Right cardiac atrium (tissue), 5 donors: ENCODE data around the gene PITPNC1. TPM values are rescaled to one million over a fixed set of nuclear protein-coding genes. Genes with fewer than 3 reads are reported as not detected.
A peak's percentile ranks its signal among the peaks of the same experiment; 100 is the strongest.

ENCODE experiments used
- ATAC-seq, 2 donors: fragments of 200-7000 bp; cut with Tn5 transposase; one replicate each; pipeline versions ENCODE4 v1.8.0 to v1.9.1; 2020; ENCODE audit warnings: moderate library complexity in 2 of 2, mild to moderate bottlenecking in 1 of 2
- DNase-seq, 3 donors: peaks; one replicate each; pipeline ENCODE4 v3.0.0-alpha.2; 2020
- H3K27ac ChIP-seq: one replicate; pipeline ENCODE4 v1.5.1; 2013; ENCODE audit warnings: mild to moderate bottlenecking, low read length, control low read depth, moderate library complexity
- H3K27me3 ChIP-seq: one replicate; pipeline ENCODE4 v1.6.1; 2013; ENCODE audit not compliant: control insufficient read depth, insufficient read depth
- H3K4me1 ChIP-seq: one replicate; pipeline ENCODE4 v1.6.1; 2013; ENCODE audit warnings: low read length; ENCODE audit not compliant: control insufficient read depth, insufficient read depth
- H3K4me3 ChIP-seq: one replicate; pipeline ENCODE4 v1.5.1; 2013; ENCODE audit warnings: low read length, control low read depth
- H3K9me3 ChIP-seq: one replicate; pipeline ENCODE4 v1.6.1; 2013; ENCODE audit warnings: low read length; ENCODE audit not compliant: control insufficient read depth
- WGBS: extraction: QIAGEN DNeasy Blood & Tissue Kit; methylation state at CpG from one replicate; pipeline ENCODE4 v1.1.7; 2013; 5-methylcytosine and 5-hydroxymethylcytosine counted together
- intact Hi-C, 4 donors: fragments of 100-400 bp; cut with DNase I; formaldehyde crosslinking; loops; one replicate each; pipeline versions ENCODE4 v1.11.0 to v1.14.0; 2022 to 2023
- polyA plus RNA-seq: library from polyadenylated mRNA; stranded (reverse); fragments of 200-250 nt; gene quantifications from one replicate; pipeline ENCODE4 v1.2.3, GENCODE V29; 2013
- total RNA-seq, 4 donors: library from RNA; stranded (reverse); fragmentation: NEBNext Ultra II Directional; extraction: Animal tissue kit (Norgen Biotek cat#: 25700); gene quantifications; one replicate each; pipeline ENCODE4 v1.2.1, GENCODE V29; 2021
- donor health status: healthy with polysubstance abuse.
- donor health status: DM: no; HTN: yes; CAD: no.
- donor health status: DM: no; HTN: no; CAD: no.
- donor health status: DM: no; HTN: yes; CAD: no; lungs with severe emphysema.
- donor health status: DM: yes; HTN: yes; CAD: no.

PITPNC1 gene
- total and polyA plus RNA-seq, 5 donors: 8.6 to 29.7 (median 24.1) TPM

DNA sequence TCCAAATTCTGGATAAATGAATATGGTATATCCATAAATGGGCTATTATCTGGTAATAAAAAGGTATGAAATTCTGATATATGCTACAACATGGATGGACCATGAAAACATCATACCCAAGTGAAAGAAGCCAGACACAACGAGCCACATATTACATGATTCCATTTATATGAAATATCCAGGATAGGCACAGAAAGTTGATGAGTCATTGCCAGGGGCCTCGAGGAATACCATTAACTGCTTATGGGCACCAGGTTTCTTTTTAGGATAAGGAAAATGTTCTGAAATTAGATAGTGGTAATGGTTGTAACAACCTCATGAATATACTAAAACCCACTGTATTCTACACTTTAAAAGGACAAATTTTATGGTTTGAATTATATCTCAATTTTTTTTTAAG, 123.2 kb downstream of the PITPNC1 start:
- Histone ChIP-seq H3K4me1 (no peaks in the 10 kb centered on the region), H3K27ac (no peak overlapping the region), H3K4me3 (no peak overlapping the region), H3K9me3 (no peaks in the 10 kb centered on the region), H3K27me3 (no peaks in the 10 kb centered on the region)
- DNase-seq (no peak), ATAC-seq (no peak)
- 51% methylated on average over 2 of the region's 2 CpGs for WGBS
- intact Hi-C loops: no loop called here

DNA sequence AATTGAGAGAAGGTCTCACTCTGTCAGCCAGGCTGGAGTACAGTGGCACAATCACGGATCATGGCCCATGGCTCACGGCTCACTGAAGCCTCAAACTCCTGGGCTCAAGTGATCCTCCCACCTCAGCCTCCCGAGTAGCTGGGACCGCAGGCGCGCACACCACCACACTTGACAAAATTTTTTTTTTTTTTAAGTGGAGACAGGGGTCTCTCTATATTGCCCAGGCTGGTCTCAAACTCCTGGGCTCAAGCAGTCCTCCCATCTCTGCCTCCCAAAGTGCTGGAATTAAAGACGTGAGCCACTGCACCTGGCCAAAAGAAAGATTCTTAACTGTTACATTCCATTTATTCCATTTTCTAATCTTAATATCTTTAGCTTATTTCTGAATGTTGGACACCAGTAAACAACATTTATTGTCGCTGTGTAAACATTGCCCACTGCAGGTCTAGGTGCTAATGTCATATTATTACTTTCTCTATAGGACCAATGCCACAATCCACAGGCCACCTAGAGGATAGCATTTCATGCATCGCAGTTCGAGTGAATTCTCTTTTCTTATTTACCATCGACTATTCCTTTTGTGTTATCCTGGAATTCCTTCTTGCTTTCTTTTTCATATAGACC, 123.7 kb downstream of the PITPNC1 start:
- Histone ChIP-seq H3K4me1 (peaks cover 1% of the 10 kb centered on the region), H3K4me3 (no peak overlapping the region), H3K27me3 (no peaks in the 10 kb centered on the region), H3K9me3 (no peaks in the 10 kb centered on the region), H3K27ac (no peak overlapping the region)
- DNase-seq: no peak
- WGBS: 96% methylated on average over 11 of the region's 11 CpGs
- no peak for ATAC-seq
- intact Hi-C loops: no loop called here

DNA sequence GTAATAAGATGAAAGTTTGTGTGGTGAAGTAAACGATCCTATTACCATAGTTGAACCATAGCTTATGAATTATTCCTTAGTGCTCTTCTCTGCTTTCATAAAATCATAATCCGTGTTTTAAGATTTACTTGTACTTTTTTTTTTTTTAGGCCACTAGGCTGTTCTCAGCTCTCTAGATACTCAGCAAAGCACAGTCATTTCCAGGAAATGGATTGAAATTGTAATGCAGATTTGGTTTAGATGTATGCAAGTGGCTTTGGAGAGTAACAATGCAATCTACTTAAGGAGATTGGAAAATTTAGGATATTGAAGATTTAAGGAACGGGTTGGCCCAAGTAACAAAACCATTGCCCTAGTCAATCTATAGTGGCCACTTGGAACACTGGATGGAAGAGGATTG, 125.1 kb downstream of the PITPNC1 start:
- Histone ChIP-seq H3K4me3 (no peak overlapping the region), H3K27me3 (no peaks in the 10 kb centered on the region)
- WGBS: 95% methylated on average over 3 of the region's 3 CpGs

DNA sequence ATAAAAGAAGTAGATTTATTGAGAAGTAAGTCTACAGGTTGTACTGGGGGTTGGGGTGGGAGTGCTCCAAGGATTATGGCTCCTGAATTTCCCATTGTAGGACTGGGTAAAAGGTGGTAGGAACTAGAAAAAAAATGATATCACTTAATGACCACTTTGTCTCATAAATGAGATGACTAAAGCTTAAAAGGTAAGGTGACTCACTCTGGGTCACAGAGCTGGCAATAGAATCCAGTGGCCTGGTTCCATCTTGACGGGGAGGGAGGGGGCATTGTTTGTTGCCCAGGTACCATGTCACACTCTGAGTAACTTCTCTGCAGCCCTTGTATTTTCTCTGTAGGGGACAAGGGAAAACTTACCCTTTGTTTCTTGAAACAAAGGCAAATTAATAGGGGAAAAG, 126.1 kb downstream of the PITPNC1 start:
- WGBS: 74% methylated on average over 1 of the region's 1 CpG
- H3K4me1 ChIP-seq: peaks cover 3% of the 10 kb centered on the region
- intact Hi-C loops: no loop called here
- H3K9me3 ChIP-seq: peaks cover 2% of the 10 kb centered on the region
- no peak overlapping the region for H3K27ac ChIP-seq
- no peak overlapping the region for H3K4me3 ChIP-seq
- ATAC-seq: peak in 1 of 2 donors; percentile 29
- no peaks in the 10 kb centered on the region for H3K27me3 ChIP-seq
- no peak for DNase-seq

More for the DNA sequence above, 125.1 kb downstream of the PITPNC1 start:
- H3K27ac ChIP-seq: no peak overlapping the region
- intact Hi-C loops: no loop called here
- no peak for DNase-seq
- H3K4me1 ChIP-seq: peaks cover 3% of the 10 kb centered on the region
- H3K9me3 ChIP-seq: no peaks in the 10 kb centered on the region
- ATAC-seq: no peak

DNA sequence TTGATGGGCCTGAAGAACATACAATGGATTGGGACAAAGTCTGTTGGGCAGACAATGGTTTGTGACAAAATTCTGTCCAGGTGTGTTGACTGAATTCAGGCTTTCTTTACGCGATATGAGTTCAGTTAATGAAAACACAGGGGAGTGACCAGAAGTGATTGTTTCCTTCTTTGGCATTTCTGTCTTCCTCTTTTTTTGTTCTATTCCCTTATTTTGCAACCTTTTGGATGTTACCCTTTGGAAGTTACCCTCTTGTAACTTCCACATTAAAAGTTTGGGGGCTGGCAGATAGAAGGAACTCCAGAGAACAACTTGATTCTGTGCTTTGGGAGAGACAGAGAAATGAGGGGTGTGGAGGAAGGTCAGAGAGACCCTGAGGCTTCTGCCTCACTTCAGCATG, 126.7 kb downstream of the PITPNC1 start:
- H3K27ac ChIP-seq: no peak overlapping the region
- intact Hi-C loops: no loop called here
- WGBS: 41% methylated on average over 2 of the region's 2 CpGs
- no peak for DNase-seq
- H3K9me3 ChIP-seq: peaks cover 2% of the 10 kb centered on the region
- no peak for ATAC-seq
- peaks cover 3% of the 10 kb centered on the region for H3K4me1 ChIP-seq
- no peaks in the 10 kb centered on the region for H3K27me3 ChIP-seq
- no peak overlapping the region for H3K4me3 ChIP-seq

DNA sequence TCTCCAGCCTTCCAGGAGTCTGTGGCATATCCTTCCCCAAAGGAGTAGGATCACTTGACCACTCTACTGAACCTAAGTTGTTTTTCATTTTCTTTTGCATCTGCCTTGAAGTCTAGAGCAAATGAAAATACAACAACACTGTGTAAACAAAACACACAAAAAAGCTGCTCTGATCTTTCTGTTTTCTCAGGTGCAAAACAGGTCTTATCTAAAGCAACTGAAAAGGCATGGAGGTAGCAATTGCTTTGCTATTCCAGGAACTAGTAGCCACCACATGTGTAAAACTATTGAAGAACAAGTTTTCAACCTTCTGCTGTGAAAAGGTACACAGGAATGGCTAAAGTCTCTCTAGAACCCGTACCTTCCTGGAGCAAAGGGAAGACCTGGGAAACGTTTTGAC, 127.1 kb downstream of the PITPNC1 start:
- H3K27ac ChIP-seq: no peak overlapping the region
- intact Hi-C loops: no loop called here

DNA sequence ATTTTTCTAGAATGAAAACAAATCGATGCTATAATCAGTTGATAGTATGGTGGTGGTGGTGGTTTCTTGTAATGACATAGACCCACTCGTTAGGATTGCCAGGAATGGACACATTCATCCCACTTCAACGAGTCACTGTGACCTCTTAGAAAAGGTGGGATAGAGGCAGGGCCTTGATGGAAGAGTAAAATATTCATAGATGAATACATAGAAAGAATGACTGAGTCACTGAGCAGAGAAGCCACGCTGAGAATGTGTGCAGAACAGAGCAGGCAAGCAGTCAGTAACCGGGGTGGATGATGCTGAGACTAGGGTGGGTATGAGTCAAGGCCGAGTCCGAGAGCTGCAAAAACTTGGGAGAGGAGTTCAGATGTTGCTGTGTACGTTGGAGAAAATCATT, 129.9 kb downstream of the PITPNC1 start:
- Histone ChIP-seq H3K4me1 (peaks cover 4% of the 10 kb centered on the region), H3K9me3 (peaks cover 2% of the 10 kb centered on the region), H3K27me3 (no peaks in the 10 kb centered on the region), H3K27ac (no peak overlapping the region), H3K4me3 (no peak overlapping the region)
- ATAC-seq (no peak), DNase-seq (no peak)
- intact Hi-C loops: no loop called here
- 94% methylated on average over 8 of the region's 8 CpGs for WGBS

More for the DNA sequence above, 127.1 kb downstream of the PITPNC1 start:
- DNase-seq: no peak
- 60% methylated on average over 2 of the region's 2 CpGs for WGBS
- Histone ChIP-seq H3K9me3 (peaks cover 2% of the 10 kb centered on the region), H3K4me1 (peaks cover 3% of the 10 kb centered on the region), H3K4me3 (no peak overlapping the region), H3K27me3 (no peaks in the 10 kb centered on the region)
- ATAC-seq: no peak

DNA sequence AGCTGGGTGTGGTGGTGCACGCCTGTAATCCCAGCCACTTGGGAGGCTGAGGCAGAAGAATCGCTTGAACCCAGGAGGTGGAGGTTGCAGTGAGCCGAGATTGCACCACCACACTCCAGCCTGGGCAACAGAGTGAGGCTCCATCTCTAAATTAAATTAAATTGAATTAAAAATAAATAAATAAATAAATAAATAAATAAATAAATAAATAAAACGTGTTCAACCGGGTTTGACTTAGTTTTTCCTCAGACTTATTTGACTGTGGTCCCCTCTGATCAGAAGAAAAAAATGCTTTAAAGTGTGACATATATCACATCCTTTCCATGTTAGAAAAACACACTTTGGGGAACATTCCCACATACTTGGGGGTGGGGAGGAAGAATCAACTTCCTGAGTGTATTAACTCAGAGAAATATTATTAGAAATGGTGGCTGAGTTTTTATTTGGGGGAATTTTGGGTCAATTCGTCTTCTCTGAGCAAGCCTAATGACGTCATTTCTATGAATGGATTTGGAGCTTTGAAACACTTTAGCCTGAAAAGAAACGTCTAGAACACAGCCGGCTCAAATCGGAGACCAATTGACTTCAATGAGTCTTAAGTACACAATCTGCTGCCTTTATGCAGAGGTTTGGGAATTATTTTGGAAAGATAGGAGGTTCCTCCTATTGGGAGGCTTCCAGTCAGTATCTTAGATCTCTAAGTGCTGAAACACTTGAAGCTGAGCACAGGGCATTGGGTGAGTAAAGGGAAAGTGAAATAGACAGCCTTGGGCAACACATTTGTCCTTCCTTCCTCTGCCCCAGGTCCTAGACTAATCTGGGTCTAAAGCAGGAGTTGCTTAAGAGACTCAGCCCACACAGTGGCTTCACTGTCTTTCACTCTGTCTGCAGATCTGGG, 132.6 kb downstream of the PITPNC1 start:
- ATAC-seq (peak; percentile 83 to 91), DNase-seq (no peak)
- no peak overlapping the region for H3K27ac ChIP-seq
- peaks cover 4% of the 10 kb centered on the region for H3K4me1 ChIP-seq
- peaks cover 2% of the 10 kb centered on the region for H3K9me3 ChIP-seq
- no peaks in the 10 kb centered on the region for H3K27me3 ChIP-seq
- intact Hi-C loops: no loop called here
- H3K4me3 ChIP-seq: no peak overlapping the region
- 58% methylated on average over 10 of the region's 10 CpGs for WGBS

DNA sequence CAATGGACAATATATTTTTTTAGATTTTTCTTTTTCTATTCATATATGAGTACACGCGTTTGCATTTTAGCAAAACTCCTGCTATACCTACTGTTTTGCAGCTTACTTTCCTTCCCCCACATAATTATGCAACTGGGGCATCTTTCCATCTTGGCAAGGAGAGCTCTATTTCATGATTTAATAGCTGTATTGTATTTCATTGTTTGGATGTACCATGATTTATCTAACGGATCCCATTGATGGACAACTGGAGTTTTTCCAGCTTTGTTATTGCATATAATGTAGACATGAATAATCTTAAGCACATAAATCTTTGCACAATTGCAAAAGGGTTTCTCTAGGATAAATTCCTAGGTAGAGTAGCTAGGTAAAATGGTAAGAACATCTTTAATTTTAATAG, 133.9 kb downstream of the PITPNC1 start:
- ATAC-seq (no peak), DNase-seq (no peak)
- Histone ChIP-seq H3K9me3 (peaks cover 2% of the 10 kb centered on the region), H3K27ac (no peak overlapping the region), H3K4me3 (no peak overlapping the region), H3K4me1 (peaks cover 6% of the 10 kb centered on the region), H3K27me3 (no peaks in the 10 kb centered on the region)
- intact Hi-C loops: no loop called here
- 80% methylated on average over 3 of the region's 3 CpGs for WGBS

DNA sequence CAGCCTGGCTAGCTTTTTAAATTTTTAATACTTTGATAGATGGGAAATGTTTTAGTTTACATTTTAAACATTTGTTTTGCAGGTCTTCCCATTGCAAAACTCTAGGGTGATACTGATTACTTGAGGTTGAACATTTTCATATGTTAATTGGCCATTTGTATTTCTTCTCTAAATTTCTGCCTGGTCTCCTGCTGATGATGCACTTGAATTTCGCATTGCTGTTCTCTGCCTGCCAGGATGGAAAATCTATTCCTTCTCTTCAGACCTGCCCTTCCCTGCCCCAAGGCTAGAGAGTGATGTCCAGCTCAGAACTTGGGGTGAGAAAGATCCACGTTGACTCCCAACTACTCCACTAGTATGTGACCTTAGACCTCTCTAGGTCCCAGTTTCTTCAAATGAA, 134.7 kb downstream of the PITPNC1 start:
- H3K27me3 ChIP-seq: no peaks in the 10 kb centered on the region
- 97% methylated on average over 2 of the region's 2 CpGs for WGBS
- H3K4me1 ChIP-seq: peaks cover 12% of the 10 kb centered on the region
- H3K4me3 ChIP-seq: no peak overlapping the region
- no peak for DNase-seq
- no peak overlapping the region for H3K27ac ChIP-seq
- ATAC-seq: no peak
- intact Hi-C loops: no loop called here
- H3K9me3 ChIP-seq: peaks cover 2% of the 10 kb centered on the region

DNA sequence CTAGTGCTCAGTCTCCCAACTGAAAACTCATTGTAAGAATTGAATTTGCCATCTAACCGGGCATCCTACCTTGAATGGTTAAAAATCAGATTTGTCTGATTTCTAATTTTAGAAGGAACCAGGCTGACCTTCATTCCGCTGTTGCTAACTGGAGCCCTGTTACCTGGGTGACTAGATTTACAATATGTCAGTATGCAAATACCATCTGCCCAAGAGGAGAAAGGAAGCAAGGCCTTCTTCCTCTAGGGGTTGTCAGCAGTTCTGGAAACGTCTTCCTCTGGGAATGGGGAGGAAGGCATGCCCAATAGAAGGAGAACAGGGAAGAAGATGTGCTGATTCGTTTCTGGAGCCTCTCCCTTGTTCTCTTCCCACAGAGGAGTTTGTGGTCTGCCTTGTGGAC, 137.9 kb downstream of the PITPNC1 start:
- Histone ChIP-seq H3K9me3 (no peaks in the 10 kb centered on the region), H3K4me1 (peaks cover 13% of the 10 kb centered on the region), H3K27ac (peak overlapping the region; percentile 30), H3K27me3 (no peaks in the 10 kb centered on the region), H3K4me3 (no peak overlapping the region)
- peak; percentile 53 to 58 for ATAC-seq
- intact Hi-C loops: no loop called here
- no peak for DNase-seq
- WGBS: 25% methylated on average over 4 of the region's 4 CpGs
